ENCODE results near the gene CYP4Z1.
"Not testable (repeated sequence)": the region's sequence is repeated elsewhere in the genome, so short reads cannot be mapped to it uniquely, and the experiment has no call there.

Gene CYP4Z1

DNA sequence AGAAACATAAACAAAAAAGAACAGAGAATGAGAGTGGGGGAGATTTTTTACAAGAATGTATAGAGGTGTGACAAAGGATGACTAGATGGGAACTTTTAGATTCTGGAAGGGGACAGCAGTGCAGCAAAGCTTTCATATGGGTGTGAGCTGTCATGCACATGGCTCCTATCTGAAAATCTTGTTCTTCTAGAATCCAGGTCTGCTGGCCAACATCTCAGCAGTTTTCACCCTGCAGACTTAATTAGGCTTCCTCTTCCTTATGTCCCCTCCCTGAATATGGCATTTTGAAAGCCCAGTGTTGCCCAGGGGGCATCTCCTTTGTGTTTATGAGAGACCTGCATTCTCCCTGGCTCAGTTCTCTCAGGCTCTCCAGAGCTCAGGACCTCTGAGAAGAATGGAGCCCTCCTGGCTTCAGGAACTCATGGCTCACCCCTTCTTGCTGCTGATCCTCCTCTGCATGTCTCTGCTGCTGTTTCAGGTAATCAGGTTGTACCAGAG is at the start of gene CYP4Z1:
Gene CYP4Z1, plus strand, starts transcription at position 135 of the 498 bp plus-strand sequence. Its CDS starts 260 bp downstream, at position 395.
- no peak for DNase-seq (ENCODE audit: low spot score)

DNA sequence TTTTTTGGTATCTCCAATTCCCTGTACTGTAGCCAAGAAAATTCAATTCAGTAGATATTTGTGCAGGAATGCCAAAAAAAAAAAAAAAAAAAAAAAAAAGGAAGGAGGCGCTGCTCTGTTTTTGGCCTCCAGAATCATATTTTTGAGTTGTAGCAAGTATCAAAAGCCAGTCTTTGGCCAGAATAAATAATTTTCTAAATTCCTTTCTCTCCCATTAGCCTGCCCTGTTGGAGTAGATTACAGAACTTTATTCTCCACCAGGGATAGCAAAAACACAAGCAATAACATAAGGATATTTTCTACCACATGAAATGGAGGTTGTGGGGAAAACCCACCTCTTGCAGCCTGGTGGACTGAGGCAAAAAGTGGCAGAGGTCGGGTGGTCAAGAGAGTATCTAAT is 46.0 kb upstream of the CYP4Z1 start:
- no peak for DNase-seq (ENCODE audit: low spot score)

- no peak for DNase-seq (ENCODE audit: low spot score)
Observed at GRCh38 chr1:47023268-47024140, 43.5 kb upstream of the CYP4Z1 start, which contains the start of gene CYP4X1. Gene CYP4X1, plus strand, starts transcription at chr1:47023669. Its CDS starts 149 bp downstream, at chr1:47023818.

DNA sequence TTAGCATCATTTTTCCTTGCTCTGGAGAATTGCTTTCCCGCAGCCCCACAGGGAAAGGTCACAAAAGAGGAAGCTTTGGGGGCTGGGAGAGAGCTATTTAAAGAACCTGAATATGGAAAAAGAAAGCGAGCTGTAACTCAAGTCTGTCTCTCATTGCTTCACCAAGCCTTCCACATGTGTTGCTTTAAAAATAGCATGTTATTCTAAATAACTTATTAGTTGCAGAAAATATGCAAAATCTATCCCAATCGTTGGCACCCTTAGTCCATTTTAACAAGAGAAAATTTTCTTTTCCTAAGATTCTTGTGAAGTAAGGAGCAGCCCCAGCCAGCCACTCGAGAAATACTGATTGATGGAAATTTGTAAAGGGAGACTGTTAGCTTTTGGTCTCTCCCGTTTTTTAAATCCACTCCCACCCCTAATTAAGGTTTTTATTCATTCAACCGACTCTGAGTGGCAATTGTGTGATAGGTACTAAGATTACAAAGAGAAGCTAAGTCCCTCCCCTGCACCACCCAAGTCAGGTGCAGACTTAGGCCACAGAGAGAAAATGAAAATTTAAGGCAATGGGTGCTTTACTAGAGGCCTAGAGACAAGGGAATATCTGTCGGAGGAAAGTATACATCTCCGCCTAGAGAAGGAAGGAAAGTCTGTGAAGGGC is 42.8 kb upstream of the CYP4Z1 start:
- DNase-seq (ENCODE audit: low spot score) = no peak

- DNase-seq (ENCODE audit: low spot score) = no peak
Observed at GRCh38 chr1:47030170-47030805, 36.7 kb upstream of the CYP4Z1 start.

- DNase-seq (ENCODE audit: low spot score) = no peak
Observed at GRCh38 chr1:47031059-47031458, 36.0 kb upstream of the CYP4Z1 start.

GRCh38 chr1:47031585-47031984 is 35.4 kb upstream of the CYP4Z1 start:
- DNase-seq (ENCODE audit: low spot score) = no peak

DNA sequence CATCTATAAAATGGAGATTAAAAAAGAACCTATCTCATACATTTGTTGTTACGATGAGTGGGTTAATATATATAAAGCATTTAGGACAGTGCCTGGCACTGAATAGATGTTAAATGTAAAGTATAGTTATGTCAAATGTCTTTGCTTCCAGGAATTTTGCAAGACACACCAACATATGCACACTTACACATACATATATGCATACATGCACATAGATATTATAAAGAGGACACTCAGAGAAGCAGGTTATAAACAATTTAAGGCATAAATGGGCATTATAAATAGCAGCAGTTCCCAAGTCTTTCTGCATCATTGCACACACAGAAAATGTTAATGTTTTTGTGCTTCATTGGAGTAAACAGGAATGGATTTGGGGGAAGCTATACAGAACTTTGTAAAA is 30.3 kb upstream of the CYP4Z1 start:
- no peak for DNase-seq (ENCODE audit: low spot score)

GRCh38 chr1:47059376-47059775 is 7.7 kb upstream of the CYP4Z1 start:
- no peak for DNase-seq (ENCODE audit: low spot score)

GRCh38 chr1:47069080-47069479 is 2.0 kb downstream of the CYP4Z1 start:
- not testable (repeated sequence) for DNase-seq (ENCODE audit: low spot score)

- not testable (repeated sequence) for DNase-seq (ENCODE audit: low spot score)
Observed at GRCh38 chr1:47069509-47069908, 2.5 kb downstream of the CYP4Z1 start.

- peak; percentile 46 for DNase-seq (ENCODE audit: low spot score)
Observed at GRCh38 chr1:47089356-47089755, 22.3 kb downstream of the CYP4Z1 start.

GRCh38 chr1:47091476-47091875 is 24.4 kb downstream of the CYP4Z1 start:
- DNase-seq (ENCODE audit: low spot score) = not testable (repeated sequence)

GRCh38 chr1:47104816-47105215 is 37.8 kb downstream of the CYP4Z1 start:
- no peak for DNase-seq (ENCODE audit: low spot score)

- DNase-seq (ENCODE audit: low spot score) = no peak
Observed at GRCh38 chr1:47106792-47107191, 39.8 kb downstream of the CYP4Z1 start.

- DNase-seq (ENCODE audit: low spot score) = not testable (repeated sequence)
Observed at GRCh38 chr1:47107851-47108574, 41.0 kb downstream of the CYP4Z1 start.

DNA sequence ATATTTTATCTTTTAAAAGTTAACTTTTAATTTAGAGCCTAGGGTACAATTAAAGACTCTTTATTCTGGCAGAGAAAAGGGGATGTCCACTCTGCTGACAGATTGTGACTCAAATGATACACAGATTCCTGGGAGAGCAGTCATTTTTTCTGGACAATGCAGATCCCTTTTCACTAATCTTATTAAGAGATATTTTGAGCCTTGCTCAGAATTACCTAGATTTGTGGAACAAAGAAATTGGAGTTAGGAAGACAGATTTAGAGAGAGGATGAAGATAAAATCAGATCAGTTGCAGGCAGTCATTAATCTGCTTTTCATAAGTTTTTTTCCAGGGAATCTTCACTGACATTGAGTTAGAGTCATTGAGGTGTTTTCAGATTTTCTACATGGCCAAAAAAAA is 42.5 kb downstream of the CYP4Z1 start:
- DNase-seq (ENCODE audit: low spot score) = not testable (repeated sequence)

DNA sequence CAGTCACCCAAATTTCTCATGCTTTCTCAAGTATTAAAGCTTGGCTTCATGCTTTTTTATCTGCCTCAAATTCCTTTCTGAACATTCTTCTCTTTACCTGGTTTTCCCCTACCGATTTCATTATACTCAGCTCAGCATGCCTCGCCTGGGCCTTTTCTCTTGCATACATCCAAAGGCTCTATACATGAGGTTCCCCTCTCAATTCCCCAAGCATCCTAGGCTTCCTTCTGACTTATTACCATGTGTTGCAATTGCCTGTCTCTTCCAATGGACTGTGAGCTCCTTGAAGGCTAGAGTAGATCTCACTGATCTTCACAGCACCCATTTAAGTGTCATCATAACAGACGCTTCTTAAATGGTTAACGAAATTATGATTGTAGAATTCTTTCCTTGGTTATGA is 46.1 kb downstream of the CYP4Z1 start:
- no peak for DNase-seq (ENCODE audit: low spot score)

DNA sequence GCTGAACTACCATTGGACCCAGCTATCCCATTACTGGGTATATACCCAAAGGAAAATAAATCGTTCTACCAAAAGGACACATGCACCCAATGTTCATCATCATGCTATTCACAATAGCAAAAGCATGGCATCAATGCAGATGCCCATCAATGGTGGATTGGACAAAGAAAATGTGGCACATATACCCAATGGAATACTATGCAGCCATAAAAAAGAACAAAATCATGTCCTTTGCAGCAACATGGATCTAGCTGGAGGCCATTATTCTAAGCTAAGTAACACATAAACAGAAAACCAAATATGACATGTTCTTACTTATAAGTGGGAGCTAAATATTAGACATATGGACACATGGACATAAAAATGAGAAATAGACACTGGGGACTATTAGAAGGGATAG is 54.0 kb downstream of the CYP4Z1 start:
- DNase-seq (ENCODE audit: low spot score) = not testable (repeated sequence)

- DNase-seq (ENCODE audit: low spot score) = not testable (repeated sequence)
Observed at GRCh38 chr1:47124834-47125233, 57.8 kb downstream of the CYP4Z1 start.

GRCh38 chr1:47126997-47127396 is 60.0 kb downstream of the CYP4Z1 start:
- DNase-seq (ENCODE audit: low spot score) = not testable (repeated sequence)

DNA sequence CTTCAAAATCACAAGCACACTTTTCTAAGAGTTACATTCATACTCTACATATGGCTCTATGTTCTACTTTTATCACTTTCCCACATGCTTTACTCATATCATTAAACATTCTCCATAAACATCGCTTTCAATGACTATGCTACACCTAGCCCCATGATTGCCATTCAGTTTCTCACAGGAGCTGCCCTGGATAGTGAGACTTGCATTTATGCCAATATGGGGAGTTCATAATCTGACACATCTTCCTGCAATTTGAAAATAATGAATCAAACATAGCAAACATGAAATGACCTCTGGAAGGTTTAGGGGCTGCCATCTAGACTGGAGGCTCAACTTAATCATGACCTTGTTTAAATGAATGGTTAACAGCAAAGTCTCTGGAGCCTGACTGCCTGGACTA is 61.2 kb downstream of the CYP4Z1 start:
- no peak for DNase-seq (ENCODE audit: low spot score)

Measured in hematopoietic multipotent progenitor cell treated with erythropoietin and hydrocortisone succinate and interleukin-3 and kit ligand, for 15 days (in vitro differentiated cells).